GM21447 (cell line): ENCODE data around the gene HSF4.

ENCODE experiments used
- ATAC-seq: cut with Tn5 transposase; IDR thresholded peaks from one replicate; pipeline ENCODE4 v1.9.1; 2021; ENCODE audit not compliant: unreplicated experiment

The HSF4 gene

DNA sequence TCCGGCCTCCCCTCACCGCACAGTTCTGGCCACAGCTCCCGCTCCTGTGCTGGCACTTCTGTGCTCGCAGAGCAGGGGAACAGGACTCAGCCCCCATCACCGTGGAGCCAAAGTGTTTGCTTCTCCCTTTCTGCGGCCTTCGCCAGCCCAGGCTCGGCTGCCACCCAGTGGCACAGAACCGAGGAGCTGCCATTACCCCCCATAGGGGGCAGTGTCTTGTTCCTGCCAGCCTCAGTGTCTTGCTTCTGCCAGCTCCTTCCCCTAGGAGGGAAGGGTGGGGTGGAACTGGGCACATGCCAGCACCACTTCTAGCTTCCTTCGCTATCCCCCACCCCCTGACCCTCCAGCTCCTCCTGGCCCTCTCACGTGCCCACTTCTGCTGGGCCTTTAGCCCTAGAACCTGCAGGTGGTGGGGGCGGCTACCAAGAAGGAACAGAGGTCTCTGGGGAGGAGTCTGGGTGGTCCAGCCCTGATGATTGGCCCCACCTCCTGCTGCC, 33.7 kb downstream of the HSF4 start:
- ATAC-seq: no peak

DNA sequence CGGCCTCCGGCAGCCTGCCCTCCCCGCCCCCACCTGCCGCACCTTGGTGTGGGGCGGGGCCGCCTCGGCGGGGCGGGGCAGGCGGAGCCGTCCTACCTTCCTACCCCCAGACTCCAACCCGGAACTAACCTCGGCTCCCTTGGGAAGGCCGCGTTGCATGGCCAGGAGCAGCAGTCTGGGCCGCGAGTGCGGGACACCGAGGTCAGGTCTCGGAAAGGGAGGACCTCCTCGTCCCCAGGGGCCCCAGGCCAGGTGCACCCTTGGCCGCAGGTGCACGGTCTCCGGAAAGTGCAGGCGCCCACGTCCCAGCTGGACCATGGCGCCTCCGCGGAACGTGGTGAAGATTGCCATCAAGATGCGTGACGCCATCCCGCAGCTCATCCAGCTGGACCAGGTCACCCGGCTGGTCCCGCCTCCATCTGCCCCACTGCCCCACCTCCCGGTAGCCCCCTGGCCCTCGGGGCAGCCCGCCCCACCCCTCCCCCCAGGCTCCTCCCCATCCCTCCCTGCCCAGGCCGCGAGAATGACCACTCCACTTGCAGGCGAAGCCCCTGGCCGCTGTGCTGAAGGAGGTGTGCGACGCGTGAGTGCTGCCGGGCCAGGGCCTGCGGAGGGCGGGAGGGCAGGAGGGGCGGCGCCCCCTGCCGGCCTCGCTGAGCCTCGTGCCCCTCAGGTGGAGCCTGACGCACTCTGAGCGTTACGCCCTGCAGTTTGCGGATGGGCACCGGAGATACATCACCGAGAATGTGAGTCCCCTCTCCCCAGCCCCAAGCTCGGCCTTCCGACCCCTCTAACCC, 34.7 kb downstream of the HSF4 start, which contains the start of gene ELMO3:
Gene ELMO3 (plus strand): TSS at position 121 of the 797 bp plus-strand sequence. CDS start 196 bp downstream, at position 317.
- no peak for ATAC-seq

GRCh38 chr16:67199808-67200198, 35.3 kb downstream of the HSF4 start:
- ATAC-seq: no peak

DNA sequence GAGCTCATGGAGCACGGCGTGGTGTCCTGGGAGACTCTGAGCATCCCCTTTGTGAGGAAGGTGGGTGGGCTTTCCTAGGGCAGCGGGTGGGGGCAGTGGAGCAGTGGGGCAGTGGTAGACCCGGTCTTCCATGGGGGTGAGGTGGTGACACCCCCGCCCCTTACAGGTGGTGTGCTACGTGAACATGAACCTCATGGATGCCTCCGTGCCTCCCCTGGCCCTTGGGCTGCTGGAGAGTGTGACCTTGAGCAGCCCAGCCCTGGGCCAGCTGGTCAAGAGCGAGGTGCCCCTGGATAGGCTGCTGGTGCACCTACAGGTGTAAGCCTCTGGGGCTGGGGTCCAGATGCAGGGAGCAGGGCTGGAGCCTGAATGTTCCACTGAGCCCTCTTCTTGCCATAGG, 35.9 kb downstream of the HSF4 start:
- no peak for ATAC-seq

DNA sequence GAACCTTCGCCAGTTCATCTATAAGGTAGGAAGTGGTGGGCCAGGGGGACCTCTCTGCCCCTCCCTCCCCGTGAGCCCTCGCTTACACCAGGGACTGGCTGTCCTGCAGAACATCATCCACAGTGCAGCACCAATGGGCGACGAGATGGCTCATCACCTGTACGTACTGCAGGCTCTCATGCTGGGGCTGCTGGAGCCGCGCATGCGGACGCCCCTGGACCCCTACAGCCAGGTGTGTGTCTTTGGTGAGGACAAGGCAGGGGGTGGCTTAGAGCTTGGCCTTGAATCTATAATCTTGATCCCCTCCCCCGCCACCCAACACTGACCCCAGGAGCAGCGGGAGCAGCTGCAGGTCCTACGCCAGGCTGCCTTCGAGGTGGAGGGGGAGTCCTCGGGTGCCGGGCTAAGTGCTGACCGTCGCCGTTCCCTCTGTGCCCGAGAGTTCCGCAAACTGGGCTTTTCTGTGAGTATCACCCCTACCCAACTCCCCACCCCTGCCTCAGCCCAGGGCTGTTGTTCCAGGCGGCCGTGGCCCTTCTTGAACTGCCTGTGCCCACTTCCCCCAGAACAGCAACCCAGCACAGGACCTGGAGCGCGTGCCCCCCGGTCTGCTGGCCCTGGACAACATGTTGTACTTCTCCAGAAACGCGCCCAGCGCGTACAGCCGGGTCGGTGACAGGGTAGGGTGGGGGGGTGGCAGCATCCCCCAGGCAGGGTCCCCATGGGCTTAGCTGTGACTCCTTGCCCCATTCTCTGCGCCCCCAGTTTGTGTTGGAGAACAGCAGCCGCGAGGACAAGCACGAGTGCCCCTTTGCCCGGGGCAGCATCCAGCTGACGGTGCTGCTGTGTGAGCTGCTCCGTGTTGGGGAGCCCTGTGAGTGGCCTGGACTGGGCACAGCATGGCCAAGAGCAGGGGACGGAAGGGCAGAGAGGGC, 37.1 kb downstream of the HSF4 start:
- no peak for ATAC-seq

GRCh38 chr16:67202426-67202825, 37.9 kb downstream of the HSF4 start:
- ATAC-seq: no peak

DNA sequence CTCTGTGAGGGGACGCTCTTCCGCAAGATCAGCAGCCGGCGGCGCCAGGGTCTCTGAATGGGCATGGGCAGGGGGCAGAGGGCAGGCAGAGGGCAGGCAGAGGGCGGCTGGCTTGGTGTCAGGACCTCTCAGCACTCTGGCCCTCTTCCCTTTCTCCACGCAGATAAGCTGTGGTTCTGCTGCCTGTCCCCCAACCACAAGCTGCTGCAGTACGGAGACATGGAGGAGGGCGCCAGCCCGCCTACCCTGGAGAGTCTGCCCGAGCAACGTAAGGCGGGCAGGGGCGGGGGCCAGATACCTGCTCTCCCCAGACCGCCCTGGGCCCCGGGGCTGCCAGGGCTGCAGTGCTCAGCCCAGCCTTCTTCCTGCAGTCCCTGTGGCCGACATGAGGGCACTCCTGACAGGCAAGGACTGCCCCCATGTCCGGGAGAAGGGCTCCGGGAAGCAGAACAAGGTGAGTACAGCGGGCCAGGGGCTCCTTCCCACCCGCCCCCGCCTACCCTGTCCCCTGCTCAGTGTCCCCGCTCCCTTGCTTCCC, 38.5 kb downstream of the HSF4 start:
- no peak for ATAC-seq

DNA sequence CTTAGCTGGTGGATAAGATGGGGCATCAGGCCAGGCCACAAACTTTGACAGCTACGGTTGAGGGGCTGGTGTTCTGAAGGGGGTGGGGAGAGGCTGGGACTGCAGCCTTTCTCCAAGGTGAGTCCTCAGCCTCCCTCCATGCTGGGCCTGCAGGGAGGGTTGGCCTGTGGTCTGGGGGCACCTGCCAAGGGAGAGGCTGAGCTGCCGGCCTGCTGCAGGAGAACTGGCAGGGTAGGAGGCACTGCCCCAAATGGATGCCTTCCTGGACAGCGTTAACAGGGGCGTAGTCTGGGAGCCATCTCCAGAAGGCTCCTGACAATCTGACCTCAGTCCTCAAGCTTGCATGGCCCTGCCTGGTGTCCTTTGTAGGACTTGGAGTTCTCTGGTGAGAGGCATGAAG, 39.5 kb downstream of the HSF4 start:
- no peak for ATAC-seq

DNA sequence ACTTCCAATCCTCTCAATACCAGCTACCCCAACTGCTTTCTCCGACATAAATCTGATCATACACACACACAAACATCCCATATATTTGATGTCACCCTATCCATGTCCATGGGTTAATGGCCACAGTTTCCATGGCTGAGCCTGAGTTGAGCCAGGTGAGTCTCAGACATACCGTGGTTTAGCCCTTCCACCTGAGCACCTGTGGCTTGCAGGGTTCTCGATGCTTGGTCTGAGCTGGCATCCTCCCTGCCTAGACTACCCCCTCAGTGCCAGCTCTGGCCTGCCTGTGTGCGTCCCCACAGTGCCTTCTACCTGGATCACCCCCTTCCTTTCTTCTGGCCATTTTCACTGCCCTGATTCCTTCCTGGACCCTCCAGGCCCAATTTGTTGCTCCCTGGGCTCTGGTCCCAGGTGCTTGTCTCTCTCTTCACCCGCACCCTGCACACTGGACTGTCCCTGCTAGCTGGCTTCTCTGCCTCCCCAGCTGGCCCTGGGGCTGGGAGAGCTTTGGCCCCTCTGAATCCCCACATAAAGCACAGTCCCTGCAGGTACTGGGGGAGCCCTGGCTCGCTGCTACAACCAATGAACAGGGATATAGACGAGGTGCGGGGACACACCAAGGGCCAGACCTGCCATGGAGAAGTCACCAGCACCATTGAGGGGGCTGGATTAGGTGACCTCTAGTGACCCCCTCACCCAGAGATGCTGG, 41.7 kb downstream of the HSF4 start:
- no peak for ATAC-seq

GRCh38 chr16:67206838-67207248, 42.3 kb downstream of the HSF4 start:
- ATAC-seq: no peak

GRCh38 chr16:67207249-67208091, 42.9 kb downstream of the HSF4 start:
- no peak for ATAC-seq

GRCh38 chr16:67208154-67208896, 43.8 kb downstream of the HSF4 start:
- ATAC-seq: no peak

GRCh38 chr16:67209565-67209964, 45.0 kb downstream of the HSF4 start:
- ATAC-seq: no peak

DNA sequence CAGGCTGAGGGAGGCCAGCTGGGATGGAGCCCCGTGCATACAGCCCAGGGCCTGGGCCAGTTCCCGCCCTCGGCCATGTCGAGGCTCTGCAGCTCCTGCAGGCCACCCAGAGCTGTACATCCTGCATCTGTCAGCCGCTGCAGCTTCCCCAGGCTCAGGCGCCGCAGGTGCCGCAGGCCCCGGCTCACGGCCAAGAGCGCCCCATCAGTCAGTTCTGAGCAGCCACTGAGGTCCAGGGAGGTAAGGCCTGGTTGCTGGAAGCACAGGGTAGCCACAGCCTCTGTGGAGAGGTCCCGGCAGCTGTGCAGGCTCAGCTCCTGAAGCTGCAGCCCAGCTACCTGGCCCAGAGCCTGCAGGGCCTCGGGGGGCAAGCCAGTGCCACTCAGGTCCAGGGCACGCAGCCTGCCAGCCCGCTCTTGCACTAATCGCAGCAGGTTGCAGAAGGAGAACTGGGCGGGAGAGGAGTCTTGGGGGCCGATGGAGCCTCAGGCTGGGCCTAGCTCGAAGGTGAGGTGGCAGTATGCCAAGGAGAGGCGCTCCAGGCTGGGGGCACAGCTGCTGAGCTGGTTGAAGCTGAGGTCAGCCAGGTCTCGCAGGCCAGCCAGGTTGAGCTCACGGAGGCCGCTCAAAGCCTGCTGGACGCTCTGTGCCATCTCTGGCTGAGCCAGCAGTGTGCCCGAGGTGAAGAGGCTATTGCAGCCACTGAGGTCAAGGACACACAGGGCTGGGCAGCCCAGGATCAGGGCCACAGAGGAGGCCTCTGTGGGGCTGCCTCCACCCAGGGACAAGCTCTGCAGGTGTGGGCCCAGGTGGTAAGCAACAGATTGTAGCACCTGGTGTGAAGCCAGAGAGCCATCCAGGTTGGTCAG, 45.8 kb downstream of the HSF4 start:
- no peak for ATAC-seq

DNA sequence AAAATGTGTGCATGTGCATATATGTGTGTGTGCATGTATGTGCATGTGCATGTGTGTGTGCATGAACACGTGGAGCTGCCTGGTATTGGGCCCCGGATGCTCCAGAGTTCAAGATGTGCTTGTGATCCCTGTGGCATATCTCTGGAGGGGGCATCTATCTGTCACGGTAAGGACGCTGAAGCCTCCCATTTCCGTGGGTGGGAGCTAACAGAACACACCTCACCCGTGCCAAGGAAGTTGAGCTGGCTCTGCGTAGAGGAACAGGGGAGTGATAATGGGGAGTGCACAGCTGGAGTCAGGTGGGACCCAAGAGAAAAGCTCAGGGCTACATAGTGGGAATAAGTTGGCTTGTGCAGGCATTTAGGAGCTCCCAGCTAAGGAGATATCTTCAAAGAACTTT, 47.1 kb downstream of the HSF4 start:
- ATAC-seq: no peak

DNA sequence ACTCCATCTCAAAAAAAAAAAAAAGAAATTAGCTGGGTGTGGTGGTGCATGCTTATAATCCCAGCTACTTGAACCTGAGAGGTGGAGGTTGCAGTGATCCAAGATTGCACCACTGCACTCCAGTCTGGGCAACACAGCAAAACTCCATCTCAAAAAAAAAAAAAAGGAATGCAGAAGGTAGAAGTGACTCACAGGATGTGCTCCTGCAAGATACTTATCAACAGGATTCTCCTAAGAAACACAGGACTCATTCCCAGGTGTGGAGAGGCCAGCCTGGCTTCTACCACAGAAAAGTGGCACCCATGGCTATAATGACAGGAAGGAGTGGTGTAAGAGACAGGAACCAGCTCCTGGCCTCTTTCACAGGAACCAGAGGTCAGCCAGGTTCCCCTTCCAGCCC, 48.2 kb downstream of the HSF4 start:
- no peak for ATAC-seq

DNA sequence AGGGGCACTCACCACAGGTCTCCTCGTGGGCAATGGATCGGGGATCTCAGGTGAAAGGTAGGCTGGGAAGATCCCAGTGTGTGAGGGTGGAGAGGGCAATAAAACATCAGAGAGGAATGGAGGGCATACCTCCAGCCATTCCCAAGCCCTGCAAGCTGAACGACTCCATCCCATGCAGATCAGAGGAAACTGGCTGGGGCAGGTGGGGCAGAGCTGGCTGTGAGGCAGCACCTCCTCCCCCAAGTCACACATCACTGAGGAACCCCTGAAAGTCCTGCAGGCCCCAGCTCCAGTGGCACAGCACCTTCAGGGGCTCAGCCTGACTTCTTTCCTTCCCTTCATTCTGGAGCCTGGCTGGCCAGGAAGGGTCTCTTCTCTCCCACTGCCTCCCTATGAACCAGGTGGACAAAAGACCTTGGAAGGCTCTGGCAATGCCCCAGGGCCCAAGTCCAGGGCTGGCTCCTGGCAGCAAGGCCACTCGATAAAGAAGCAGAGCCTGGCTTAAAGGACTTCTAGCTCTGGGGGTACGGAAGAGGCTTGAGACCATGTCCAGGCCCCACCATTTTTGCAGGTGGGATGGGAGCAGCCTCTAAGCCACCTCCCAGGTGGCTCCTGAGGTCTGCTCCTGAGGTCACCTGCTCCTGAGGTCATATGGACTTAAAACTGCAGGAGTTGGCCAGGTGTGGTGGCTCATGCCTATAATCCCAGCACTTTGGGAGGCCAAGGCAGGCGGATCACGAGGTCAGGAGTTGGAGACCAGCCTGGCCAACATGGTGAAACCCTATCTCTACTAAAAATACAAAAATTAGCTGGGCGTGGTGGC, 48.9 kb downstream of the HSF4 start:
- no peak for ATAC-seq
